WTC11 (cell line): Measurements from ENCODE around the gene CREBRF.

Source experiments
- NR3C1 ChIP-seq: sonication (generic); formaldehyde crosslinking; conservative IDR thresholded peaks from 2 replicates; pipeline ENCODE4 v1.8.1; 2023; ENCODE audit warnings: low read depth, mild to moderate bottlenecking, missing genetic modification reagents
- SMAD4 ChIP-seq: sonication (generic); formaldehyde crosslinking; IDR thresholded peaks from 2 replicates; pipeline ENCODE4 v1.8.0; 2022; ENCODE audit warnings: mild to moderate bottlenecking, missing genetic modification reagents

GRCh38 chr5:173025651-173026050, 30.5 kb upstream of the CREBRF start:
- TF ChIP-seq SMAD4 (CRISPR knock-in tag) = no peak
- TF ChIP-seq NR3C1 = no peak
